DMS 273 treated with DMSO at 0.1 percent for 48 hours (cell line): Measurements from ENCODE around the gene WASHC2A.
"Not testable (repeated sequence)": the region's sequence is repeated elsewhere in the genome, so short reads cannot be mapped to it uniquely, and the experiment has no call there.

Source experiments
- DNase-seq: peaks from one replicate; lab custom pipeline; 2025; lab: John Stamatoyannopoulos, UW

Gene WASHC2A

GRCh38 chr10:50067546-50068351 lies at the start of gene WASHC2A:
WASHC2A (plus strand) TSS chr10:50067954; CDS start chr10:50068006, 52 bp downstream.
- peak; percentile 17 for DNase-seq

- DNase-seq = not testable (repeated sequence)
These were observed 48.5 kb upstream of the WASHC2A start for GRCh38 chr10:50019279-50019678.

DNA sequence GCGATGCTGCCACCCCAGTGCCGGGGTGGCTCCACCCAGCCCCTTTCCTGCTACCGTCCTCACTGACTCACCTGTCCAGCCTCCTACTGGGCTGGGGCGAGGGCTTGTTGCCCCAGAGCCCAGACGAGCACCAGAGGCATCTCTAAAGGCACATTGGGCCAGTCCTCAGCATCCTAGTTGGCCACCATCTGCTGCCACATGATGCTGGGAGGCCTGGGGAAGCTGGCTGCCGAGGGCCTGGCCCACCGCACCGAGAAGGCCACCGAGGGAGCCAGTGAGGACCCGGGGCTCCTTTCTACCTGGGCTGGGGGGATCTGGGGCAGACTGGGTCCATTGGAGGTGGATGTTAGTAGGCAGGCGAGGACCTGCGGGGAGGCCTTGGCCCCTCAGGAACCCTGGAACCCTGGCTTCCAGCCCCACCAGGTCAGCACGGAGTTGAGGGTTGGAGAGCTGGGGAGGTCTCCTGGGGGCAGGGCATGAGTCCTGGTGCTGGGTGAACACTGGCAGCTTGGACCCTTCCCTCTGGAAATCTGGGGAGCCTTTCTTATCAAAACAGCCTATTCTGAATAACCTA lies 47.2 kb upstream of the WASHC2A start:
- not testable (repeated sequence) for DNase-seq

DNA sequence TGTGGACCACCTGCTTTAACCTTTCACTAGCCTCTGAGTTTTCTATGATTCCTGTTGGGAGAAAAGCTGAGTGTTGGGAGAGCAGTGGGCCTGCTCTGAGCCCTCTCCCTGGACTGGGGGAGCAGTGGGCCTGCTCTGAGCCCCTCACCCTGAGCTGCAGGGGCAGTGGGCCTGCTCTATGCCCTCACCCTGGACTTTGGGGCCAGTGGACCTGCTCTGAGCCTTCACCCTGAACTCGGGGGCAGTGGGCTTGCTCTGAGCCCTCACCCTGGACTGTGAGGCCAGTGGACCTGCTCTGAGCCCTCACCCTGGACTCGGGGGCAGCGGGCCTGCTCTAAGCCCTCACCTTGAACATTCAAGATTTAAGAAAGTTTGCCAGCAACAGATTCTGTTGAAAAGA lies 46.1 kb upstream of the WASHC2A start:
- DNase-seq = no peak

GRCh38 chr10:50024716-50025383 lies 42.9 kb upstream of the WASHC2A start:
- not testable (repeated sequence) for DNase-seq

DNA sequence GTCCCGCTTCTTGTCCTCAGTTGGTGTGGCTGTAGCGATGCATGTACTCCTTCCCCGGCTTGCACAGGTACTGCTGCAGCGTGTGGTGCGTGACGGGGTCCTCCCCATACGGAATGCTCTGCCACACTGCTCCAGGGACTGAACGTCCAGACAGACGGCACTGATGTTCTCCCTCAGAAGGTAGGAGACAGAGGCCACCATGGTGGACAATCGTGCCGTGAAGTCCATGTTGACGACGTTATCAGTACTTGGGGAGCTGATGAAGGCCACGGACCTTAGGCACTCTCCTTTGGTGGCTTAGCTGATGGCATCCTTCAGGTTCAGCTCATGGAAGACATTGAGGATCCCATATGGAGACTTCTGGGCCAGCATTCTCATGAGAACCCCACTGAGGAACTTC lies 42.1 kb upstream of the WASHC2A start:
- DNase-seq = no peak

DNA sequence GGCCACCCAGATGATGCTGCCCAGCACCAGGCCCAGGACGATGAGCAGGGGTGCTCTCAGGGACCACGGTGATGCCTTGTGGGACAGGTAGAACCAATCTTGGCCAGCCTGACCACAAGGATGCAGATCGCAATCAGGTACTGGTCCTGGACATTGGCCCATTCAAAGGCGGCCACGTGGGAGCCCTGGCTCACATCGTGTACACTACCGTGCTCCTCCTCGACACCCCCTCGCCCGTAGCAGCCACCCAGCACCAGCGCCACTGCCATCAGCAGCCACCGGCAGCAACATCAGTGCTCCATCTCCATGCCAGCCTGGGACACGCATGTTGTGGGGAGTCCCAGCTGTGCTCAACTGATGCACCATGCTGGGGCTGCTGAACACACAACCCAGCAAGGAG lies 40.6 kb upstream of the WASHC2A start:
- no peak for DNase-seq

- DNase-seq = no peak
These were observed 34.3 kb upstream of the WASHC2A start for GRCh38 chr10:50033481-50033880.

GRCh38 chr10:50035337-50035736 lies 32.4 kb upstream of the WASHC2A start:
- DNase-seq = not testable (repeated sequence)

DNA sequence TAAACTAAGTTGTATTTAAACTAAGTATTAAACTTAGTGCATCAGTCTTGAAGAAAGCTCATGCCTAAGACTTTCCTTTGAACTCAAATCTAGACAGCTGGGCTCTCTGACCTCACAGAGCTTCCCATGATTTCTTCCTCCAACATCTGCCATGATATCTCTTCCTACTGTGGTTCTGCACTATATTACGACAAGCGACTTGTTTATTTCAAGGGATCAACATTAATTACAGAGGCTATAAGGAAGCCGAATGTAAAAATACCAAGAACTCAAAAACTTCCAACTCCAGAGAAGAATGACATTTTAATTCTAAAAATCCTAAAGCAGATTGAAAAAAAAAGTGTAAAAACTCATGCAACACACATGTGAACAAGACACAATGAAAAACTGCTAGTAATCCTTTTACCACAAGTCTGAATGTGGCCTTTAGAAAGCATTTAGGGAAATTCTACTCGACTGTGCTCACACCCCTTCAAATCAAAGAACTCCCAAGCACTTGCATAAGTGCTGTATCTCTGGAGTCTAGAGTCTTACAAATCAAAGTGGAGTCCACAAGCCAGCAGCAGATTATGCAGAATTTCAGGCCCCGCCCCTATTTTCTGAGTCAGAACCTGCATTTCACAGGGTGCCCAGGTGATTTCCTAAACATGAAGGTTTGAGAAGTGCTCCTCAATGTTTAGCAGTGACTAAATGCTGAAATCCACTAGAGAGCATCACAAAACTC lies 22.7 kb upstream of the WASHC2A start:
- DNase-seq = no peak

GRCh38 chr10:50046457-50046856 lies 21.3 kb upstream of the WASHC2A start:
- DNase-seq = not testable (repeated sequence)

DNA sequence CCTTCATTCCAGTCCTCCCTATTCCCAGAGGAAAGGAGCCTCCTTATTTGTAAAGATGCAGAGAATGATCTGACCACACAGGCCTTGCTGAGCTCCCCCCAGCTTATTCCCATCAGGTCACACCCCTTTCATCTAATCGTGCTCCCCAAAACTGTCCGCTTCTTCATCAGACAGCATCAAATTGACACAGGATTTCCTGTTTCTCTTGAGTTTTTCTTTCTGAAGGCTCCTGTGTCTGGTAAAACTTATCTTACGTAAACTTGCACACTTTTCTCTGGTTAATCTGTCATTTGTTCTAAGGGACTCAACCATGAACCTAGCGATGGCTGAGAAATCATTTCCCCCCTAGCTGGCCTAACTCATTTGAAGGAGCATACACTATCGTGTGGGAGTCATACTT lies 20.2 kb upstream of the WASHC2A start:
- not testable (repeated sequence) for DNase-seq

- DNase-seq = not testable (repeated sequence)
These were observed 15.6 kb upstream of the WASHC2A start for GRCh38 chr10:50051995-50052660.

DNA sequence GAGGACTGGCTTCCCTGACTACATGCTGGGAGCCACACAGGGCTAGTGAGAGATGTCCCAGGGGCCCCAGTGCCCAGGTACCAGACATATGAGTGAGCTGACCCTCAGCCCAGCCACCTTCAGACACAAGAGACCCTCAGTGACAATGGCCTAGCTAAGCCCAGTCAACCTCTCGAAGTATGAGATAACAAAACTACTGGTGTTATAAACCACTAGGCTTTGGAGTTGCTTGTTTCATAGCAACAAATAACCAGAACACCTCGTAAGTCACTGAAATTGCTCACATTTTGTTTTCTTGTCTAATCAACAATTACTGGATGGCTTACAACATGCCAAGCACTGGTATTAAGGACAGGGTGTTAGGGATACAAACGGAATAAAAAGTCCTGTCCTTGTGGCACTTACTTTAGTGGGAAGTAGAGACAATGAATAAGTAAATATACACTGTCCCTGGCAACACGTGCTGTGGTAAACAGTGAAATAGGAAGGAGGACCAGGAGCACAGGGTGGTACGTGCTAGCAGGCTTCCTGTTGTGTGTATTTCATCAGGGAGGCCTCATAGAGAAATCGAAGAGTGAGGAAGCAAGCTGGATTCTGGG lies 14.9 kb upstream of the WASHC2A start:
- not testable (repeated sequence) for DNase-seq

- DNase-seq = not testable (repeated sequence)
These were observed 12.1 kb upstream of the WASHC2A start for GRCh38 chr10:50055494-50056292.

- DNase-seq = not testable (repeated sequence)
These were observed 11.1 kb upstream of the WASHC2A start for GRCh38 chr10:50056654-50057053.

DNA sequence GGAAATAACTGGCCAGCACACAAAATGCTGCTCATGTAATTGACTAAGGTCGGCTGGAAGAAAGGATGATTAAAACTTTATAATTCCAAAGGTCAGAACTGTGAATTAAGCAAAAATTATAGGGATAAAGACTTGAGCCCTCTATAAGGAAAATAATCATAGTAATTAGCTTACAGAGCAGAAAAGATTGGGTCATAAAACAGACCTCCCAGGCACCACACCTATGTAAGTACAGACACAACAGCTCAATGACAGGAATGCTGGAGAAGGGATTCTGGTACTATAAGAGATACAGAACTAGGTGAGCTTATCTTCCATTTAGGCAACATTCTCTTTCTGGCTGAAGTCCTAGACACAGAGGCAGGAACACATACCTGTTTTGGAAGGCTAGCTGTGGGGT lies 9.0 kb upstream of the WASHC2A start:
- not testable (repeated sequence) for DNase-seq

- not testable (repeated sequence) for DNase-seq
These were observed 7.8 kb upstream of the WASHC2A start for GRCh38 chr10:50059946-50060345.

- not testable (repeated sequence) for DNase-seq
These were observed 6.2 kb upstream of the WASHC2A start for GRCh38 chr10:50061548-50061947.

DNA sequence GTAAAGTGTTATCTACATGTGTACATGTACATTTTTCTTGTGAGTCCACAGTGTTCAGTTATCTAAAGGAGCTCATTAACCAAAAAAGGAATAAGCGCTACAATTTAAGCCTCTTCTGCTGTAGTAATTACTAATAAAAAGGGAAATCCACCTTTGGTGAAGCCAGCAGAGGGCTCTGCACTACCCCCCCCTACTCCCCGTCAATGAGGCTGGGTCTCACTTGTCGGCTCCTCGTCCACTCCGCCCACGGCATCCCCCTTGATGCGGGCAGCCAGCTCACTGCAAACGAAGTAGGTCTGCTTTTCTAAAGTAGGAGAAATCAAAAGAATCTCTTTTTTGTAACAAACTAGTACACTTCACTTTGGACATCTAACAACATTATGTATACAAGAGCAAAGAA lies 4.7 kb upstream of the WASHC2A start:
- no peak for DNase-seq

DNA sequence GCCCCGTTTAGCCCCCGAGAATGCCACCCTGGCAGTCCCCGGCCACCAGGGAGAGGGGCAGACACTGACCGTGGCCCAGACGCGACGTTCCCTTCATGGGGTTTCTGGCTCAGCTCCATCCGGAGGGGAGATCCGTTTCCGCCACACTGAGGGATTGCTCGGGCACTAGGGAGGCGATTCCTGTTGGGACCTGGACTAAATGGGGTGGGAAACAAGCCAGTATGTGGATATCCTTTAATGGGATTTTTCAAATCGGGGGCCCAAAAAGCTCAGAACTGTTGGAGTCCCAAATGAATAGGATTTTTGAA lies 552 bp downstream of the WASHC2A start:
- DNase-seq = not testable (repeated sequence)
